Lower leg skin (tissue), 3 donors: Measurements from ENCODE around the gene HCN2.

Experiments used
- CTCF ChIP-seq, 3 donors: fragments of 450-650 bp; IDR thresholded peaks; one replicate each; pipeline ENCODE4 v1.5.1; 2016; ENCODE audit warnings: antibody characterized with exemption in 3 of 3, mild to moderate bottlenecking in 3 of 3, moderate library complexity in 2 of 3
- POLR2A ChIP-seq, 2 donors: fragments of 450-650 bp; IDR thresholded peaks; one replicate each; pipeline ENCODE4 v1.6.1; 2016 to 2017; ENCODE audit warnings: antibody characterized with exemption in 2 of 2, mild to moderate bottlenecking in 1 of 2, moderate library complexity in 1 of 2

GRCh38 chr19:541699-542098 is 48.0 kb upstream of the HCN2 start:
- no peak for TF ChIP-seq CTCF (IDR thresholded peaks at IDR 0.05)
- no peak for TF ChIP-seq POLR2A (IDR thresholded peaks at IDR 0.05)
